Upper lobe of left lung (tissue), 6 donors: Measurements from ENCODE around the gene MAN1C1. TPM values are rescaled to one million over a fixed set of nuclear protein-coding genes. Genes with fewer than 3 reads are reported as not detected.

Source experiments
- ATAC-seq, 2 donors: fragments of 200-7000 bp; cut with Tn5 transposase; one replicate each; pipeline ENCODE4 v1.9.1; 2022; ENCODE audit warnings: mild to moderate bottlenecking in 2 of 2, moderate library complexity in 2 of 2; ENCODE audit not compliant: low FRiP score in 2 of 2
- DNase-seq, 2 donors: peaks; one replicate each; pipeline ENCODE4 v3.0.0-alpha.2; 2019 to 2020
- H3K27ac ChIP-seq, 4 donors: fragments of 200-600 bp; sonication (generic); one replicate each; pipeline ENCODE4 v1.5.1; 2016 to 2019
- H3K27me3 ChIP-seq, 4 donors: fragments of 200-600 bp; sonication (generic); one replicate each; pipeline ENCODE4 v1.5.1; 2017 to 2019
- H3K36me3 ChIP-seq, 4 donors: fragments of 200-600 bp; sonication (generic); one replicate each; pipeline ENCODE4 v1.5.1; 2016 to 2019
- H3K4me1 ChIP-seq, 4 donors: fragments of 200-600 bp; sonication (generic); one replicate each; pipeline ENCODE4 v1.5.1; 2018 to 2019
- H3K4me3 ChIP-seq, 4 donors: fragments of 200-600 bp; sonication (generic); one replicate each; pipeline ENCODE4 v1.5.1; 2017 to 2019; ENCODE audit warnings: mild to moderate bottlenecking in 2 of 4, moderate library complexity in 1 of 4
- H3K9me3 ChIP-seq, 4 donors: fragments of 200-600 bp; sonication (generic); one replicate each; pipeline ENCODE4 v1.5.1; 2018 to 2019
- CTCF ChIP-seq, 6 experiments: fragments of 450-650 bp in 4 of 6; fragments of 200-600 bp in 2 of 6; sonication (generic) in 2 of 6; IDR thresholded peaks; one replicate each; pipeline ENCODE4 v1.5.1; 2016 to 2019; ENCODE audit warnings: antibody characterized with exemption in 6 of 6
- EP300 ChIP-seq, 4 donors: sonication (generic); formaldehyde crosslinking; IDR thresholded peaks; one replicate each; pipeline ENCODE4 v1.5.1; 2017; ENCODE audit warnings: antibody characterized with exemption in 4 of 4, control low read depth in 2 of 4
- POLR2A ChIP-seq, 4 donors: fragments of 450-650 bp; IDR thresholded peaks; one replicate each; pipeline ENCODE4 v1.5.1; 2016 to 2017; ENCODE audit warnings: antibody characterized with exemption in 4 of 4, mild to moderate bottlenecking in 2 of 4
- POLR2AphosphoS5 ChIP-seq, 2 donors: sonication (generic); formaldehyde crosslinking; IDR thresholded peaks; one replicate each; pipeline ENCODE4 v1.5.1; 2017; ENCODE audit warnings: antibody characterized with exemption in 2 of 2
- WGBS, 2 donors: methylation state at CpG; one replicate each; pipeline ENCODE4 v1.1.5; 2017 to 2018; 5-methylcytosine and 5-hydroxymethylcytosine counted together
- total RNA-seq, 6 donors: library from RNA; depleted of rRNA in 4 of 6; stranded (reverse); fragments of >200 nt in 4 of 6; gene quantifications; one replicate each; pipeline versions ENCODE4 v1.1.0 to v1.2.1, GENCODE V29; 2016 to 2021
- donor health status: DM: no; HTN: no; CAD: no; lungs with moderate emphysema.
- donor health status: DM: no; HTN: yes; CAD: no; lungs with severe emphysema.

The MAN1C1 gene
- total RNA-seq, 6 donors from 2014 or later = 5.3 to 32.5 (median 16.2) TPM

GRCh38 chr1:25804244-25804963 lies 187.8 kb downstream of the MAN1C1 start:
- Histone ChIP-seq H3K36me3 (peaks cover 0 to 42% (median 23%) of the 10 kb centered on the region in 4 donors), H3K9me3 (no peaks in the 10 kb centered on the region), H3K27me3 (no peaks in the 10 kb centered on the region), H3K4me3 (no peak overlapping the region), H3K4me1 (peaks cover 53 to 87% (median 63%) of the 10 kb centered on the region in 4 donors), H3K27ac (peak overlapping the region in 3 of 4 donors; percentile 64 to 76 (median 64))
- no peak for ATAC-seq
- no peak for DNase-seq
- WGBS, 2 donors = 77 to 78% methylated on average over 10 of the region's 10 CpGs
- TF ChIP-seq CTCF (IDR thresholded peaks at IDR 0.05) (no peak), EP300 (IDR thresholded peaks at IDR 0.05) (no peak), POLR2A (IDR thresholded peaks at IDR 0.05) (no peak), POLR2AphosphoS5 (IDR thresholded peaks at IDR 0.05) (no peak)

GRCh38 chr1:25804964-25805862 lies 188.6 kb downstream of the MAN1C1 start:
- H3K4me1 ChIP-seq = peaks cover 49 to 86% (median 60%) of the 10 kb centered on the region in 4 donors
- no peak for ATAC-seq
- peak overlapping the region in 3 of 4 donors; percentile 64 to 76 (median 64) for H3K27ac ChIP-seq
- TF ChIP-seq POLR2A (IDR thresholded peaks at IDR 0.05) (no peak), EP300 (IDR thresholded peaks at IDR 0.05) (no peak), CTCF (IDR thresholded peaks at IDR 0.05) (no peak), POLR2AphosphoS5 (IDR thresholded peaks at IDR 0.05) (no peak)
- no peaks in the 10 kb centered on the region for H3K27me3 ChIP-seq
- H3K9me3 ChIP-seq = no peaks in the 10 kb centered on the region
- DNase-seq = no peak
- 89 to 92% methylated on average over 9 to 14 of the region's 15 CpGs for WGBS, 2 donors
- H3K4me3 ChIP-seq = no peak overlapping the region
- peaks cover 0 to 50% (median 29%) of the 10 kb centered on the region in 4 donors for H3K36me3 ChIP-seq

DNA sequence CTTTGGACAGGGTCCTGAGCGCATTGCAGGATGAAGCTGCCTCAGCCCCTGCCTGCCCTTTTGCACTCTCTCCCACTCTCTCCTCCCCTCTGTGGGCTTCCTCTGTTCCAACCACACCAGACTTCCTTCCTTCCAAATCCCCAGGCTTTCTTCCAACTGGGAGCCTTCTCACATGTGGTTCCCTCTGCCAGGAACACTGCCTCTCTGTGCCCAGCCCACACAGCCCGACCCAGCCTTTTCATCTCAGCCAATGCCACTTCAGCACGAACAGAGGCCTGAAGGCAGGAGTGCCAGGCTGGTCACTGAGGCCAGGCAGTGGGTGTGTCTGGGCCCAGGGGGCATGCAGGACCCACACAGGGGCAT lies 189.3 kb downstream of the MAN1C1 start:
- Histone ChIP-seq H3K4me3 (no peak overlapping the region), H3K27ac (peak overlapping the region in 3 of 4 donors; percentile 52 to 76 (median 64)), H3K27me3 (no peaks in the 10 kb centered on the region), H3K4me1 (peaks cover 48 to 86% (median 60%) of the 10 kb centered on the region in 4 donors), H3K36me3 (peaks cover 0 to 50% (median 31%) of the 10 kb centered on the region in 4 donors), H3K9me3 (no peaks in the 10 kb centered on the region)
- TF ChIP-seq CTCF (IDR thresholded peaks at IDR 0.05) = no peak
- no peak for TF ChIP-seq EP300 (IDR thresholded peaks at IDR 0.05)
- no peak for TF ChIP-seq POLR2A (IDR thresholded peaks at IDR 0.05)
- TF ChIP-seq POLR2AphosphoS5 (IDR thresholded peaks at IDR 0.05) = peak in 1 of 2 donors; percentile 45
- peak in 1 of 2 donors; percentile 34 for DNase-seq
- 56 to 57% methylated on average over 3 of the region's 3 CpGs for WGBS, 2 donors
- ATAC-seq = peak in 1 of 2 donors; percentile 32

DNA sequence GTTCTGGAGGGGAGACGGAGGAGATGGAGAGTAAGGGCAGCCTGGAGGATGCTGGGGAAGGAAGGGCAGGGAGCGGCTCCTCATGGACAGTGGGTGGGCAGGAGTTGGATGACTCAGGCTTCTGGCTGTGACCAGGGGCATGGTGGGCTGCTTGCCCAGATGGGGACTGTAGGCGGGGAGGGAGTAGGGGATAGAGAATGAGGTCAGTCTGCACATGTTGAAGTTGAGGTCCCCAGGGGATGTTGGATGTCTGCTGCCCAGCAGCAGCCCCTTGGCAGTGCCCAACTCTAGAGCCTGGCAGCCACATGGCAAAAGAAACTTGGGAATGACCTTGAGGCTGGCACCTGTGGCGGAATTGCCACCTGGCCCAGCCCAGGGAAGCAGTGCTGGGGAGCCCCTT lies 189.8 kb downstream of the MAN1C1 start:
- no peak for TF ChIP-seq POLR2AphosphoS5 (IDR thresholded peaks at IDR 0.05)
- no peak for TF ChIP-seq CTCF (IDR thresholded peaks at IDR 0.05)
- TF ChIP-seq POLR2A (IDR thresholded peaks at IDR 0.05) = no peak
- no peak for TF ChIP-seq EP300 (IDR thresholded peaks at IDR 0.05)
- Histone ChIP-seq H3K9me3 (no peaks in the 10 kb centered on the region), H3K27ac (peak overlapping the region in 3 of 4 donors; percentile 52 to 76 (median 64)), H3K27me3 (no peaks in the 10 kb centered on the region), H3K36me3 (peaks cover 0 to 55% (median 35%) of the 10 kb centered on the region in 4 donors), H3K4me3 (no peak overlapping the region), H3K4me1 (peaks cover 47 to 85% (median 58%) of the 10 kb centered on the region in 4 donors)
- WGBS, 2 donors = 73 to 74% methylated on average over 4 of the region's 4 CpGs
- peak in 1 of 2 donors; percentile 51 for ATAC-seq
- DNase-seq = no peak
